ENCODE data around the gene DCTD. TPM values are rescaled to one million over a fixed set of nuclear protein-coding genes. Genes with fewer than 3 reads are reported as not detected.

DCTD gene
- total RNA-seq, 1 donor from 2014 or later: 105 TPM

GRCh38 chr4:182884040-182884439 lies 33.1 kb downstream of the DCTD start:
- TF ChIP-seq CTCF (IDR thresholded peaks at IDR 0.05; ENCODE audit: insufficient read depth, low read length, severe bottlenecking): no peak
- FAIRE-seq: no peak
- Histone ChIP-seq H3K27me3 (ENCODE audit: control insufficient read depth, insufficient read depth, low read length) (no peaks in the 10 kb centered on the region), H3K4me3 (ENCODE audit: low read depth, low read length) (no peak overlapping the region), H3K36me3 (ENCODE audit: control insufficient read depth, insufficient read depth, low read length) (no peaks in the 10 kb centered on the region)
- DNase-seq (ENCODE audit: low read depth): no peak

GRCh38 chr4:182883351-182883750 lies 33.8 kb downstream of the DCTD start:
- no peak for FAIRE-seq
- peaks cover 1% of the 10 kb centered on the region for H3K36me3 ChIP-seq (ENCODE audit: control insufficient read depth, insufficient read depth, low read length)
- no peak for TF ChIP-seq CTCF (IDR thresholded peaks at IDR 0.05; ENCODE audit: insufficient read depth, low read length, severe bottlenecking)
- no peak overlapping the region for H3K4me3 ChIP-seq (ENCODE audit: low read depth, low read length)
- DNase-seq (ENCODE audit: low read depth): no peak
- no peaks in the 10 kb centered on the region for H3K27me3 ChIP-seq (ENCODE audit: control insufficient read depth, insufficient read depth, low read length)

GRCh38 chr4:182881914-182882313 lies 35.3 kb downstream of the DCTD start:
- TF ChIP-seq CTCF (IDR thresholded peaks at IDR 0.05; ENCODE audit: insufficient read depth, low read length, severe bottlenecking): no peak
- no peak for DNase-seq (ENCODE audit: low read depth)
- H3K36me3 ChIP-seq (ENCODE audit: control insufficient read depth, insufficient read depth, low read length): peaks cover 1% of the 10 kb centered on the region
- H3K4me3 ChIP-seq (ENCODE audit: low read depth, low read length): no peak overlapping the region
- FAIRE-seq: no peak
- no peaks in the 10 kb centered on the region for H3K27me3 ChIP-seq (ENCODE audit: control insufficient read depth, insufficient read depth, low read length)

GRCh38 chr4:182880387-182881356 lies 36.5 kb downstream of the DCTD start:
- no peak for TF ChIP-seq CTCF (IDR thresholded peaks at IDR 0.05; ENCODE audit: insufficient read depth, low read length, severe bottlenecking)
- DNase-seq (ENCODE audit: low read depth) (no peak), FAIRE-seq (peak; percentile 55)
- Histone ChIP-seq H3K4me3 (ENCODE audit: low read depth, low read length) (no peak overlapping the region), H3K36me3 (ENCODE audit: control insufficient read depth, insufficient read depth, low read length) (peaks cover 1% of the 10 kb centered on the region), H3K27me3 (ENCODE audit: control insufficient read depth, insufficient read depth, low read length) (no peaks in the 10 kb centered on the region)

- TF ChIP-seq CTCF (IDR thresholded peaks at IDR 0.05; ENCODE audit: insufficient read depth, low read length, severe bottlenecking): no peak
- H3K27me3 ChIP-seq (ENCODE audit: control insufficient read depth, insufficient read depth, low read length): no peaks in the 10 kb centered on the region
- no peak for DNase-seq (ENCODE audit: low read depth)
- peaks cover 1% of the 10 kb centered on the region for H3K36me3 ChIP-seq (ENCODE audit: control insufficient read depth, insufficient read depth, low read length)
- FAIRE-seq: no peak
- H3K4me3 ChIP-seq (ENCODE audit: low read depth, low read length): no peak overlapping the region
Observed at GRCh38 chr4:182879913-182880312, 37.3 kb downstream of the DCTD start.
